Keratinocyte (primary cell): ENCODE data around the gene EFR3B. TPM values are rescaled to one million over a fixed set of nuclear protein-coding genes. Genes with fewer than 3 reads are reported as not detected.

Source experiments
- DNase-seq: peaks from one replicate; pipeline ENCODE4 v3.0.0-alpha.2; 2011; ENCODE audit warnings: low read depth, missing footprints, low spot score
- FAIRE-seq: peaks from 2 replicates; lab custom pipeline; 2011; peaks lifted over from hg19 to GRCh38; lab: Jason Lieb, UNC
- H2AFZ ChIP-seq: 2 replicates; pipeline ENCODE4 v1.6.0; 2012; ENCODE audit warnings: low read length, control low read depth, inconsistent platforms; ENCODE audit not compliant: control insufficient read depth
- H3K27ac ChIP-seq: 2 replicates; pipeline ENCODE4 v1.5.1; 2011; ENCODE audit warnings: low read length; ENCODE audit not compliant: control insufficient read depth, insufficient read depth
- H3K27me3 ChIP-seq: 3 replicates; pipeline ENCODE4 v1.6.0; 2011; ENCODE audit warnings: low read length; ENCODE audit not compliant: control insufficient read depth, insufficient read depth; ENCODE audit errors: extremely low read depth
- H3K36me3 ChIP-seq, 2 experiments: 2 replicates in 1 of 2; 3 replicates in 1 of 2; pipeline ENCODE4 v1.5.1; 2011; ENCODE audit warnings: low read length in 2 of 2, mild to moderate bottlenecking in 1 of 2; ENCODE audit not compliant: control insufficient read depth in 2 of 2, insufficient read depth in 2 of 2; ENCODE audit errors: extremely low read depth in 1 of 2
- H3K4me1 ChIP-seq: 3 replicates; pipeline ENCODE4 v1.5.1; 2011; ENCODE audit warnings: low read length; ENCODE audit not compliant: control insufficient read depth, insufficient read depth; ENCODE audit errors: extremely low read depth
- H3K4me2 ChIP-seq: 3 replicates; pipeline ENCODE4 v1.6.0; 2011; ENCODE audit warnings: low read depth, low read length; ENCODE audit not compliant: control insufficient read depth, insufficient read depth; ENCODE audit errors: extremely low read depth
- H3K4me3 ChIP-seq, 3 experiments: fragments of 200-600 bp in 1 of 3; sonication (generic) in 1 of 3; 2 replicates in 2 of 3; 3 replicates in 1 of 3; pipeline ENCODE4 v1.5.1; 2011 to 2016; ENCODE audit warnings: low read length in 3 of 3, mild to moderate bottlenecking in 3 of 3, control low read depth in 2 of 3, inconsistent platforms in 1 of 3, low read depth in 1 of 3, mixed read lengths in 1 of 3, mixed run types in 1 of 3, moderate library complexity in 1 of 3; ENCODE audit not compliant: control insufficient read depth in 2 of 3, insufficient read depth in 2 of 3; ENCODE audit errors: extremely low read depth in 1 of 3
- H3K79me2 ChIP-seq: 2 replicates; pipeline ENCODE4 v1.6.0; 2012; ENCODE audit warnings: low read length; ENCODE audit not compliant: control insufficient read depth, insufficient read depth
- H3K9ac ChIP-seq: 3 replicates; pipeline ENCODE4 v1.6.0; 2011; ENCODE audit warnings: low read length; ENCODE audit not compliant: control insufficient read depth, insufficient read depth; ENCODE audit errors: extremely low read depth
- H3K9me1 ChIP-seq: 3 replicates; pipeline ENCODE4 v1.6.0; 2011; ENCODE audit warnings: low read length; ENCODE audit not compliant: control insufficient read depth, insufficient read depth; ENCODE audit errors: extremely low read depth
- H3K9me3 ChIP-seq: 2 replicates; pipeline ENCODE4 v1.5.1; 2012; ENCODE audit warnings: low read depth, low read length; ENCODE audit not compliant: control insufficient read depth
- H4K20me1 ChIP-seq: 3 replicates; pipeline ENCODE4 v1.6.0; 2011; ENCODE audit warnings: low read length; ENCODE audit not compliant: control insufficient read depth, insufficient read depth; ENCODE audit errors: extremely low read depth
- CTCF ChIP-seq, 3 experiments: IDR thresholded peaks in 1 of 3; conservative IDR thresholded peaks in 1 of 3; optimal IDR thresholded peaks in 1 of 3; 2 replicates in 2 of 3; 3 replicates in 1 of 3; pipeline versions ENCODE3 to v1.5.1; 2011; ENCODE audit warnings: low read length in 3 of 3, mild to moderate bottlenecking in 3 of 3, moderate library complexity in 2 of 3, control low read depth in 1 of 3, inconsistent platforms in 1 of 3; ENCODE audit not compliant: insufficient read depth in 2 of 3; ENCODE audit errors: extremely low read depth in 1 of 3
- EZH2 ChIP-seq: IDR thresholded peaks from one replicate; pipeline ENCODE4 v1.6.1; 2012; ENCODE audit warnings: inconsistent platforms, mild to moderate bottlenecking, low read length, moderate library complexity
- dilution Hi-C: fragments of 300-500 bp; cut with MboI; formaldehyde crosslinking; loops from one replicate; pipeline ENCODE4 v1.7.0; 2020; ENCODE audit warnings: low sequenced_read_pairs; ENCODE audit not compliant: extremely low pct_ligation_motif_present
- polyA plus RNA-seq, 5 experiments: library from polyadenylated mRNA; depleted of rRNA in 3 of 5; stranded (reverse) in 3 of 5; stranded (forward) in 1 of 5; unstranded in 1 of 5; fragments of >200 nt; gene quantifications; 1 replicate in 1 of 5; 2 replicates in 3 of 5; 3 replicates in 1 of 5; pipeline versions ENCODE4 v1.2.1 to v1.2.3, GENCODE V29; 2011 to 2012; ENCODE audit warnings: missing spikeins in 2 of 5, low read depth in 1 of 5, low replicate concordance in 1 of 5

The EFR3B gene
- polyA plus RNA-seq, 1 donor (not counting 4 experiments of a cell fraction or from before 2014, with no cell fraction given), result 0.09 TPM

DNA sequence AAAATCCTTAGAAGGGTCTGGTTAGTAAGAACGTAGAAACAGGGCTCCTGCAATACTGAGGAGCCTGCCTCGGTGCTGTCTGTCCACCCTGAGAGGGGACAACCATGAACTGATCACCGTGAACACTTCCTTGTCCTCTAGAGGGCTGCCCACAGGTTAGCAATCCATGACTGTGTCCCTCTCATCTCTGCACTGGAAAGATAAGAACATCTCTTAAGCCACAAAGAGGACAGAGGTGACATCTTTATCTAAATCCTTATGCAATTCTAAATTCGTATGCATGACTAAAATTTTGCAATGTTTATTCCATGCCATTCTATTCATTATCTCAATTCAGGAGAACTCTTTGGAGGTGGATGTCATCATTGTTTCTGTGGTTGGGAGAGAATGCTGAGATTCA lies 12.8 kb downstream of the EFR3B start:
- Histone ChIP-seq H3K4me2 (no peak overlapping the region), H3K36me3 (no peaks in the 10 kb centered on the region), H3K4me1 (no peaks in the 10 kb centered on the region), H3K27me3 (peaks cover 6% of the 10 kb centered on the region), H4K20me1 (no peaks in the 10 kb centered on the region), H3K9me1 (no peaks in the 10 kb centered on the region), H3K9me3 (no peaks in the 10 kb centered on the region), H3K9ac (no peak overlapping the region), H3K27ac (no peak overlapping the region), H3K79me2 (no peaks in the 10 kb centered on the region), H2AFZ (no peak overlapping the region), H3K4me3 (no peak overlapping the region)
- DNase-seq (no peak), FAIRE-seq (no peak)
- dilution Hi-C loops, result no loop called here
- TF ChIP-seq CTCF (optimal IDR thresholded peaks at IDR 0.05 in 1 of 3, IDR thresholded peaks at IDR 0.05 in 1 of 3, conservative IDR thresholded peaks at IDR 0.05 in 1 of 3; ENCODE audit: extremely low read depth in 1 of 3, insufficient read depth in 2 of 3, low read length in 3 of 3), result no peak
- TF ChIP-seq EZH2, result no peak

GRCh38 chr2:25055376-25055920 lies 13.6 kb downstream of the EFR3B start:
- FAIRE-seq (no peak), DNase-seq (no peak)
- Histone ChIP-seq H3K9me3 (no peaks in the 10 kb centered on the region), H3K79me2 (no peaks in the 10 kb centered on the region), H3K36me3 (no peaks in the 10 kb centered on the region), H3K9ac (no peak overlapping the region), H3K4me2 (no peak overlapping the region), H3K4me3 (no peak overlapping the region), H4K20me1 (no peaks in the 10 kb centered on the region), H3K27me3 (peaks cover 6% of the 10 kb centered on the region), H3K4me1 (no peaks in the 10 kb centered on the region), H3K9me1 (no peaks in the 10 kb centered on the region), H2AFZ (no peak overlapping the region), H3K27ac (no peak overlapping the region)
- no peak for TF ChIP-seq EZH2
- dilution Hi-C loops, result no loop called here
